Keratinocyte (primary cell): ENCODE data around the gene HDAC10. TPM values are rescaled to one million over a fixed set of nuclear protein-coding genes. Genes with fewer than 3 reads are reported as not detected.
A peak's percentile ranks its signal among the peaks of the same experiment; 100 is the strongest.

Experiments used
- DNase-seq: peaks from one replicate; pipeline ENCODE4 v3.0.0-alpha.2; 2011; ENCODE audit warnings: low read depth, missing footprints, low spot score
- FAIRE-seq: peaks from 2 replicates; lab custom pipeline; 2011; peaks lifted over from hg19 to GRCh38; lab: Jason Lieb, UNC
- H2AFZ ChIP-seq: 2 replicates; pipeline ENCODE4 v1.6.0; 2012; ENCODE audit warnings: low read length, control low read depth, inconsistent platforms; ENCODE audit not compliant: control insufficient read depth
- H3K27ac ChIP-seq: 2 replicates; pipeline ENCODE4 v1.5.1; 2011; ENCODE audit warnings: low read length; ENCODE audit not compliant: control insufficient read depth, insufficient read depth
- H3K27me3 ChIP-seq: 3 replicates; pipeline ENCODE4 v1.6.0; 2011; ENCODE audit warnings: low read length; ENCODE audit not compliant: control insufficient read depth, insufficient read depth; ENCODE audit errors: extremely low read depth
- H3K36me3 ChIP-seq, 2 experiments: 2 replicates in 1 of 2; 3 replicates in 1 of 2; pipeline ENCODE4 v1.5.1; 2011; ENCODE audit warnings: low read length in 2 of 2, mild to moderate bottlenecking in 1 of 2; ENCODE audit not compliant: control insufficient read depth in 2 of 2, insufficient read depth in 2 of 2; ENCODE audit errors: extremely low read depth in 1 of 2
- H3K4me1 ChIP-seq: 3 replicates; pipeline ENCODE4 v1.5.1; 2011; ENCODE audit warnings: low read length; ENCODE audit not compliant: control insufficient read depth, insufficient read depth; ENCODE audit errors: extremely low read depth
- H3K4me2 ChIP-seq: 3 replicates; pipeline ENCODE4 v1.6.0; 2011; ENCODE audit warnings: low read depth, low read length; ENCODE audit not compliant: control insufficient read depth, insufficient read depth; ENCODE audit errors: extremely low read depth
- H3K4me3 ChIP-seq, 3 experiments: fragments of 200-600 bp in 1 of 3; sonication (generic) in 1 of 3; 2 replicates in 2 of 3; 3 replicates in 1 of 3; pipeline ENCODE4 v1.5.1; 2011 to 2016; ENCODE audit warnings: low read length in 3 of 3, mild to moderate bottlenecking in 3 of 3, control low read depth in 2 of 3, inconsistent platforms in 1 of 3, low read depth in 1 of 3, mixed read lengths in 1 of 3, mixed run types in 1 of 3, moderate library complexity in 1 of 3; ENCODE audit not compliant: control insufficient read depth in 2 of 3, insufficient read depth in 2 of 3; ENCODE audit errors: extremely low read depth in 1 of 3
- H3K79me2 ChIP-seq: 2 replicates; pipeline ENCODE4 v1.6.0; 2012; ENCODE audit warnings: low read length; ENCODE audit not compliant: control insufficient read depth, insufficient read depth
- H3K9ac ChIP-seq: 3 replicates; pipeline ENCODE4 v1.6.0; 2011; ENCODE audit warnings: low read length; ENCODE audit not compliant: control insufficient read depth, insufficient read depth; ENCODE audit errors: extremely low read depth
- H3K9me1 ChIP-seq: 3 replicates; pipeline ENCODE4 v1.6.0; 2011; ENCODE audit warnings: low read length; ENCODE audit not compliant: control insufficient read depth, insufficient read depth; ENCODE audit errors: extremely low read depth
- H3K9me3 ChIP-seq: 2 replicates; pipeline ENCODE4 v1.5.1; 2012; ENCODE audit warnings: low read depth, low read length; ENCODE audit not compliant: control insufficient read depth
- H4K20me1 ChIP-seq: 3 replicates; pipeline ENCODE4 v1.6.0; 2011; ENCODE audit warnings: low read length; ENCODE audit not compliant: control insufficient read depth, insufficient read depth; ENCODE audit errors: extremely low read depth
- CTCF ChIP-seq, 3 experiments: IDR thresholded peaks in 1 of 3; conservative IDR thresholded peaks in 1 of 3; optimal IDR thresholded peaks in 1 of 3; 2 replicates in 2 of 3; 3 replicates in 1 of 3; pipeline versions ENCODE3 to v1.5.1; 2011; ENCODE audit warnings: low read length in 3 of 3, mild to moderate bottlenecking in 3 of 3, moderate library complexity in 2 of 3, control low read depth in 1 of 3, inconsistent platforms in 1 of 3; ENCODE audit not compliant: insufficient read depth in 2 of 3; ENCODE audit errors: extremely low read depth in 1 of 3
- EZH2 ChIP-seq: IDR thresholded peaks from one replicate; pipeline ENCODE4 v1.6.1; 2012; ENCODE audit warnings: inconsistent platforms, mild to moderate bottlenecking, low read length, moderate library complexity
- dilution Hi-C: fragments of 300-500 bp; cut with MboI; formaldehyde crosslinking; loops from one replicate; pipeline ENCODE4 v1.7.0; 2020; ENCODE audit warnings: low sequenced_read_pairs; ENCODE audit not compliant: extremely low pct_ligation_motif_present
- polyA plus RNA-seq, 5 experiments: library from polyadenylated mRNA; depleted of rRNA in 3 of 5; stranded (reverse) in 3 of 5; stranded (forward) in 1 of 5; unstranded in 1 of 5; fragments of >200 nt; gene quantifications; 1 replicate in 1 of 5; 2 replicates in 3 of 5; 3 replicates in 1 of 5; pipeline versions ENCODE4 v1.2.1 to v1.2.3, GENCODE V29; 2011 to 2012; ENCODE audit warnings: missing spikeins in 2 of 5, low read depth in 1 of 5, low replicate concordance in 1 of 5

HDAC10 gene
- polyA plus RNA-seq, 1 donor (not counting 4 experiments of a cell fraction or from before 2014, with no cell fraction given): 4.7 TPM

- Histone ChIP-seq H2AFZ (no peak overlapping the region), H3K27me3 (peaks cover 3% of the 10 kb centered on the region), H3K4me2 (no peak overlapping the region), H3K79me2 (no peaks in the 10 kb centered on the region), H3K9ac (no peak overlapping the region), H3K9me1 (no peaks in the 10 kb centered on the region), H3K9me3 (no peaks in the 10 kb centered on the region), H3K4me1 (peaks cover 17% of the 10 kb centered on the region), H3K27ac (no peak overlapping the region), H3K36me3 (no peaks in the 10 kb centered on the region), H3K4me3 (no peak overlapping the region), H4K20me1 (no peaks in the 10 kb centered on the region)
- dilution Hi-C loops: no loop called here
- FAIRE-seq (no peak), DNase-seq (no peak)
- no peak for TF ChIP-seq EZH2
- no peak for TF ChIP-seq CTCF (optimal IDR thresholded peaks at IDR 0.05 in 1 of 3, IDR thresholded peaks at IDR 0.05 in 1 of 3, conservative IDR thresholded peaks at IDR 0.05 in 1 of 3; ENCODE audit: extremely low read depth in 1 of 3, insufficient read depth in 2 of 3, low read length in 3 of 3)
These were observed 12.0 kb upstream of the HDAC10 start for GRCh38 chr22:50262973-50263617.

- Histone ChIP-seq H3K27ac (no peak overlapping the region), H4K20me1 (no peaks in the 10 kb centered on the region), H3K9me3 (no peaks in the 10 kb centered on the region), H3K9me1 (no peaks in the 10 kb centered on the region), H2AFZ (no peak overlapping the region), H3K4me2 (peak overlapping the region; percentile 5), H3K4me1 (peaks cover 14% of the 10 kb centered on the region), H3K4me3 (no peak overlapping the region), H3K36me3 (no peaks in the 10 kb centered on the region), H3K9ac (no peak overlapping the region), H3K79me2 (no peaks in the 10 kb centered on the region), H3K27me3 (no peaks in the 10 kb centered on the region)
- FAIRE-seq: peak; percentile 23
- TF ChIP-seq EZH2 (no peak), CTCF (optimal IDR thresholded peaks at IDR 0.05 in 1 of 3, IDR thresholded peaks at IDR 0.05 in 1 of 3, conservative IDR thresholded peaks at IDR 0.05 in 1 of 3; ENCODE audit: extremely low read depth in 1 of 3, insufficient read depth in 2 of 3, low read length in 3 of 3) (no peak)
- dilution Hi-C loops: no loop called here
- DNase-seq: no peak
These were observed 11.4 kb upstream of the HDAC10 start for GRCh38 chr22:50262460-50262911.
